ENCODE measurements around the gene ETS1.

The ETS1 gene

GRCh38 chr11:128555606-128556005, 31.8 kb downstream of the ETS1 start:
- DNase-seq (ENCODE audit: extremely low read depth, low read depth), result no peak
- TF ChIP-seq CTCF (IDR thresholded peaks at IDR 0.05; ENCODE audit: low read depth, low read length), result peak; percentile 25

DNA sequence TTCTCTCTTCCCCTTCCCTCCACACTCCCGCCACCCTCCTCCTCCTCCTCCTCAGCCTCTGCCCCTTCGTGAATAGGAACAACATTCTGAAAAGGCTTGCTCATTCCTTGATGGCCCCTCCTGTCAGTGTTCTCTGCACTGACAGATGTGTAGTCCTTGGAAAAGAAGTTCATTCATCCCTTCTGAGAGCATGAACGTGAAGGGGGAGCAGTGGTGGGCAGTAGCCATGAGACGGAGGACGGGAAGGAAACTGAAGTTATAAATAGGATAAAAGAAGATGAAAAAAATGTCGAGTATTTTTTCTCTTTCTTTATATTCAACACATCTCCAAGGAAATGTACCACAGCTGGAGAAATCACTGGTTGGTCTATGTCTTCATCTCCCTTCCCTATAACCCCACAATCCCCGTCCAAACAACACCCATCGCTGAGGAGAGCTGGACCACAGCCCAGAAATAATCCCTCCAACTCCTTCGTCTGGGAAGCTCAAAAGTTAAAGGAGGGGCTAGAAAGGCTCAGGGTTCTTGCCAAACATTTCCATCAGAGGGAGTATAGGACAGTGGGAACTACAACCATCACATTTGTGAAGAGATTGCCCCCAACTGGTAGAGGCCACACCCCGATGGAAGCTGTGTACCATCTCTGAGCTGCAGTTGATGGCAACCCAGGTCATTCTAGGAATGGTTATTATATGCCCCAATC, 33.5 kb downstream of the ETS1 start:
- DNase-seq (ENCODE audit: extremely low read depth, low read depth), result no peak
- TF ChIP-seq CTCF (IDR thresholded peaks at IDR 0.05; ENCODE audit: low read depth, low read length), result peak; percentile 22

GRCh38 chr11:128552783-128553661, 34.3 kb downstream of the ETS1 start:
- TF ChIP-seq CTCF (IDR thresholded peaks at IDR 0.05; ENCODE audit: low read depth, low read length), result no peak
- peak; percentile 88 for DNase-seq (ENCODE audit: extremely low read depth, low read depth)

DNA sequence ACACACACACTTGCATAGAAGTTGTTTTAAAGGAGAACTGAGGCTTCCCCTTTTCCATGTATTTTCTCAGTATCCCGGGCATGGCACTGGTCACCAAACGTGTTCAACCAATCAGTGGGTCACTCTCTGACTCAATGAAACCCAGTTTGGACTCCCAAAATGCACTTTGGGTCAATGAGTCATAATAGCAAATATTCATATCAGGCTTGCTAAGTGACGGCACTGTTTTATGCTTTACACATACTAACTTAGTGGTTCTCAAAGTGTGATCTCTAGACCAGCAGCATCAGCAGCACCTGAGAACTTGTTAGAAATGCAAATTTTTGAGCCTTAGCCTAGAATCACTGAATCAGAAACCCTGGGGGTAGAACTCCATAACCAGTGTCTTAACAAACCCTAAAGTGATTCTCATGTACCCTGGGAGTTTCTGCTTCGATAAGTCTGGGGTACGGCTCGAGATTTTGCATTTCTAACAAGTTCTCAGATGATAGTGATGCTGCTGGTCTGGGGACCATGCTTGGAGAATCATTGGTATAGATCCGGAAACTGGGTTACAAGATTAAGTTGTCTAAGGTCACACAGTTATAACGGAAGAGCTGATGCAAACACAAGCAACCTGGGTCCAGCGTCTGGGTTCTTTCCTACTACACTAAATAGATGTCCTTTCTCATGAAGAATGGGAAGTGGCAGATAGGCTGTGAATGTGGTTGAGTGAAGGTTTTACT, 35.6 kb downstream of the ETS1 start:
- TF ChIP-seq CTCF (IDR thresholded peaks at IDR 0.05; ENCODE audit: low read depth, low read length), result no peak
- no peak for DNase-seq (ENCODE audit: extremely low read depth, low read depth)

DNA sequence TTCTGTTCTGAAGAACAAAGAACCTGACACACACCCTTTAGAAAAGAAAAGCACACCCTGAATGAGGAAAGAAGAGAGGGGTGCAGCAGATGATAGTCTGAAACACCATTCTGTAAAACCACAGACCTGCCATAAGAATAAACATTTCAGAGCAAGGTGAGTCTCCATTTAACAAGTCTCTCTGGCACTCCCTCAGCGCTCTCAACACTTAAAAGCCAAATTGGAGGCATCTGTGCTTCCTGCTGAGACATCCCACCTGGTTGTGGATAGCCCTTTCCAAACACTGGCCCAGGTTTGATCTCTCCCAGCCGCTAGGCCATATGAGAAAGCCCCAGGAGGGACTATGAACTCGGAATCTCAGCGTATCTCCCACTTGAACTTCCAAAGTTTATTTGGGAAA, 36.3 kb downstream of the ETS1 start:
- no peak for DNase-seq (ENCODE audit: extremely low read depth, low read depth)
- TF ChIP-seq CTCF (IDR thresholded peaks at IDR 0.05; ENCODE audit: low read depth, low read length), result no peak

DNA sequence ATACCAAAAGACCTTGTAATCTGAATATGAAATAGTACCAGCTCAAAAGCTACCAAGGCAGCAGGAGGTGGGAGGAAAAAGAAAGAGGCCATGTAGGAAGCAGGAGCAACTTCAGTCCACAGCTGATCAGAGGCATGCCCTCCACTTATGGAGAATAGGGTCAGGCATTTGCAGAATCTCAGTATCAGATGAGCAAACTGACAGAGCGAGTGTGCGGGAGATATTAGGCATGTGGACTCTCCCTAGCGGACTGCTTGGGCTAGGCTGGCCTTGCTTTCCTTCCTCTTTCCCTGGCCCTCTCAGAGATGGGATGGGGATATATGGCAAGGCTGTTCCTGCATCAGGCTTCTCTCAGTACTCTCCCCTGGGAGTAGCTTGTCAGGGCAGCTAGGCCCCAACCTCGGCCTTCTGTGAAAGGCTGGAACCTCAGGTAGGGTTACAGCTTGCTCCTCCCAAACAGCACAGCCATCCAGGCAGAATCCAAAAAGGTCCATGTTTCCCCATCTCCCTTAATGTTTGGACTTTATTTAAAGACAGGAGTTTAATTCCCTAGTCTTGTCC, 37.0 kb downstream of the ETS1 start:
- DNase-seq (ENCODE audit: extremely low read depth, low read depth), result no peak

More for the DNA sequence above, 37.0 kb downstream of the ETS1 start:
- no peak for TF ChIP-seq CTCF (IDR thresholded peaks at IDR 0.05; ENCODE audit: low read depth, low read length)
